Smooth muscle cell (in vitro differentiated cells): ENCODE measurements around the gene BTNL3. TPM values are rescaled to one million over a fixed set of nuclear protein-coding genes. Genes with fewer than 3 reads are reported as not detected.

Experiments used
- DNase-seq: peaks from one replicate; lab custom pipeline; 2025; ENCODE audit not compliant: unreplicated experiment; lab: John Stamatoyannopoulos, UW
- H2AFZ ChIP-seq: fragments of 200-600 bp; sonication (generic); 2 replicates; pipeline ENCODE4 v1.6.0; 2016; ENCODE audit warnings: antibody characterized with exemption, low read depth, mild to moderate bottlenecking
- H3F3A ChIP-seq: fragments of 200-600 bp; sonication (generic); 2 replicates; pipeline ENCODE4 v1.6.0; 2017; ENCODE audit warnings: antibody characterized with exemption, low read depth
- H3K27ac ChIP-seq: fragments of 200-600 bp; sonication (generic); 2 replicates; pipeline ENCODE4 v1.5.1; 2016; ENCODE audit warnings: low read depth, mild to moderate bottlenecking
- H3K27me3 ChIP-seq: fragments of 200-600 bp; sonication (generic); 2 replicates; pipeline ENCODE4 v1.6.1; 2016; ENCODE audit warnings: low read depth, mild to moderate bottlenecking
- H3K36me3 ChIP-seq: fragments of 200-600 bp; sonication (generic); 2 replicates; pipeline ENCODE4 v1.5.1; 2016; ENCODE audit warnings: low read depth
- H3K4me1 ChIP-seq: fragments of 200-600 bp; sonication (generic); 2 replicates; pipeline ENCODE4 v1.5.1; 2016; ENCODE audit warnings: low read depth
- H3K4me2 ChIP-seq: fragments of 200-600 bp; sonication (generic); 2 replicates; pipeline ENCODE4 v1.6.0; 2016; ENCODE audit warnings: mild to moderate bottlenecking
- H3K4me3 ChIP-seq: fragments of 200-600 bp; sonication (generic); 2 replicates; pipeline ENCODE4 v1.5.1; 2016; ENCODE audit warnings: mild to moderate bottlenecking
- H3K79me2 ChIP-seq: fragments of 200-600 bp; sonication (generic); 2 replicates; pipeline ENCODE4 v1.6.0; 2016; ENCODE audit warnings: low read depth, mild to moderate bottlenecking
- H3K9ac ChIP-seq: fragments of 200-600 bp; sonication (generic); 2 replicates; pipeline ENCODE4 v1.6.0; 2016; ENCODE audit warnings: low read depth
- H3K9me3 ChIP-seq: fragments of 200-600 bp; sonication (generic); replicated peaks from 2 replicates; pipeline ENCODE4 v1.5.1; 2016; ENCODE audit warnings: low read depth
- H4K20me1 ChIP-seq: fragments of 200-600 bp; sonication (generic); 2 replicates; pipeline ENCODE4 v1.6.0; 2016; ENCODE audit warnings: low read depth
- CTCF ChIP-seq: fragments of 200-600 bp; sonication (generic); IDR thresholded peaks from 2 replicates; pipeline ENCODE4 v1.5.1; 2017; ENCODE audit warnings: borderline replicate concordance, mild to moderate bottlenecking, antibody characterized with exemption; ENCODE audit not compliant: insufficient read depth, poor library complexity, severe bottlenecking
- WGBS: methylation state at CpG from one replicate; pipeline ENCODE4 v1.1.7; 2016; ENCODE audit warnings: low lambda C conversion rate; 5-methylcytosine and 5-hydroxymethylcytosine counted together
- polyA plus RNA-seq: library from polyadenylated mRNA; unstranded; fragments of >200 nt; fragmentation: Nextera tagmentation; extraction: Ambion mirVana; gene quantifications from 2 replicates; pipeline ENCODE4 v1.2.1, GENCODE V29; 2016
- total RNA-seq: library from RNA; depleted of rRNA; stranded (reverse); fragments of >200 nt; gene quantifications from 2 replicates; pipeline ENCODE4 v1.2.3, GENCODE V29; 2014

Gene BTNL3
- total and polyA plus RNA-seq, 2 experiments from 2014 or later = not detected

DNA sequence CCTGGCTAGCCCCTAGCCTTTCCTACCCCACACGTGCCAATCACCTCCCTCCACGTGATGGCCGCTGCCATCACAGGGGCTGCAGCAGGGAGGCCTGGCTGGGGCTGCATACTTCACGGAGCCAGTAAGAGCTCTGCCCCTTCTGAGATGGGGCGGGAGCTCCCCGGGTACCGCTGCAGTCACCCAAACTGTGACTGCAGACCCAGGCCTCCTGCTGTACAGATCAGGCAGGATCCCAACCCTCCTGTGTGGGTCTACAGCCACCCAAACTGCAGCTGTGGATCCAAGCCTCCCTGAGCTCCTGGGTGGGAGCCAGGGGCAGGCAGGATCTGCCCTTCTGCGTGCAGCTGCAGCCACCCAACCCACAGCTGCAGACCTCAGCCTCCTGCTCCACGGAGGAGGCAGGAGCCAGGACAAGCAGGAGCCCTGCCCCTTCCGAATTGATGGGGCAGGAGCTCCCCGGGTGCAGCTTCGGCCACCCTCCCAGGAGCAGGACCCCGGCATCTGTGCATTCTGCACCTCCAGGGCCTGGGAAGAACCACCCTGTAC, 48.2 kb downstream of the BTNL3 start:
- H3K4me3 ChIP-seq = no peak overlapping the region
- H3K4me2 ChIP-seq = no peak overlapping the region
- no peak for DNase-seq
- 85% methylated on average over 13 of the region's 13 CpGs for WGBS
- H3K9me3 ChIP-seq = no peaks in the 10 kb centered on the region
- H2AFZ ChIP-seq = no peak overlapping the region
- no peaks in the 10 kb centered on the region for H4K20me1 ChIP-seq
- H3K27me3 ChIP-seq = peaks cover 12% of the 10 kb centered on the region
- H3F3A ChIP-seq = no peaks in the 10 kb centered on the region
- no peaks in the 10 kb centered on the region for H3K79me2 ChIP-seq
- no peak for TF ChIP-seq CTCF
- H3K9ac ChIP-seq = no peak overlapping the region
- H3K27ac ChIP-seq = no peak overlapping the region
- no peaks in the 10 kb centered on the region for H3K4me1 ChIP-seq
- no peaks in the 10 kb centered on the region for H3K36me3 ChIP-seq

DNA sequence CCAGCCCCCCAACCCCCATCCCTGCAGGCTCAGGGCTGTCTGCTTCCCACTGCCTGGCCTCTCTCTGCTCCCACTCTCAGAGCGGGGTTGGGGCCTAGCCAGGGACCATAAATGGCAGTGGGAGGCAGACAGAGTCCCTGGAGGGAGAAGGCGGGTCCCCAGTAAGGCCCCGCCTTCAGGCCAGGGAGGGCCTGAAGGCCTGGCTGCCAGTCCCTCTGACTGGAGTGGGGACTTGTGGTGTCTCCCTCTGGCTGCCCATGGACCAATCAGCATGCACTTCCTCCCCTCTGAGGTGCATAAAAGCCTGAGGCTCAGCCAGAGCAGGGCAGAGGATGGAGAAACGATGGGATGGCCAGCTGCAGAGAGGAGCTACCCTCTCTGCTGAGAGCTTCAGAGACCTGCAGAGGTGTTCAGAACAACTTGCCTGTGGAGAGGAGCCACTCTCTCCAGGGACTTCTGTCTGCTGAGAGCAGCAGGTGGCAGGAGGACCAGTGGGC, 48.8 kb downstream of the BTNL3 start:
- no peaks in the 10 kb centered on the region for H3K79me2 ChIP-seq
- H3F3A ChIP-seq = no peaks in the 10 kb centered on the region
- H3K9ac ChIP-seq = no peak overlapping the region
- H2AFZ ChIP-seq = no peak overlapping the region
- no peak overlapping the region for H3K4me2 ChIP-seq
- WGBS = 76% methylated on average over 4 of the region's 4 CpGs
- H3K27me3 ChIP-seq = peaks cover 17% of the 10 kb centered on the region
- no peak for DNase-seq
- no peaks in the 10 kb centered on the region for H3K4me1 ChIP-seq
- no peaks in the 10 kb centered on the region for H3K36me3 ChIP-seq
- no peak for TF ChIP-seq CTCF
- H3K9me3 ChIP-seq = no peaks in the 10 kb centered on the region
- no peak overlapping the region for H3K27ac ChIP-seq
- no peaks in the 10 kb centered on the region for H4K20me1 ChIP-seq
- H3K4me3 ChIP-seq = no peak overlapping the region

- no peaks in the 10 kb centered on the region for H3K79me2 ChIP-seq
- 73% methylated on average over 8 of the region's 8 CpGs for WGBS
- no peak overlapping the region for H3K27ac ChIP-seq
- H3F3A ChIP-seq = no peaks in the 10 kb centered on the region
- peaks cover 24% of the 10 kb centered on the region for H3K27me3 ChIP-seq
- H4K20me1 ChIP-seq = no peaks in the 10 kb centered on the region
- no peak for DNase-seq
- no peaks in the 10 kb centered on the region for H3K36me3 ChIP-seq
- no peaks in the 10 kb centered on the region for H3K4me1 ChIP-seq
- no peak for TF ChIP-seq CTCF
- no peak overlapping the region for H3K9ac ChIP-seq
- no peak overlapping the region for H3K4me2 ChIP-seq
- no peak overlapping the region for H2AFZ ChIP-seq
- H3K4me3 ChIP-seq = no peak overlapping the region
- H3K9me3 ChIP-seq = no peaks in the 10 kb centered on the region
Observed at GRCh38 chr5:181039471-181039870, 50.8 kb downstream of the BTNL3 start.
